ENCODE data around the gene LPIN1. TPM values are rescaled to one million over a fixed set of nuclear protein-coding genes. Genes with fewer than 3 reads are reported as not detected.

Gene LPIN1
- total RNA-seq, 6 experiments from 2014 or later = 17.5 to 22.9 (median 20.7) TPM

DNA sequence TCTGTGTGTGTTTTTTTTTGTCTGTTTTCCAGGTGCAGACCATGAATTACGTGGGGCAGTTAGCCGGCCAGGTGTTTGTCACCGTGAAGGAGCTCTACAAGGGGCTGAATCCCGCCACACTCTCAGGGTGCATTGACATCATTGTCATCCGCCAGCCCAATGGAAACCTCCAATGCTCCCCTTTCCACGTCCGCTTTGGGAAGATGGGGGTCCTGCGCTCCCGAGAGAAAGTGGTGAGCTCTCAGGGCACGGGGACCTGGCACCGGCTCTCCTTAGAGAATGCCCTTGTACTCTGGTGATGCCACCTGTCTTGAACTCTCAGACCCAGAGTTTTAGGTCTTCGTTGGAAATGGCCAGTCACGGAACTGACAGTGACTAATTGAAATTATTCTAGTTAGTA, 19.1 kb downstream of the LPIN1 start:
- Mint-ChIP-seq H3K27me3 (ENCODE audit: insufficient read depth) (peaks cover 2% of the 10 kb centered on the region), H3K4me1 (ENCODE audit: low read depth) (no peaks in the 10 kb centered on the region), H3K36me3 (ENCODE audit: low read depth) (peaks cover 29% of the 10 kb centered on the region), H3K4me3 (no peak overlapping the region), H3K9me3 (no peaks in the 10 kb centered on the region), H3K27ac (no peak overlapping the region)
- DNase-seq = no peak
- TF ChIP-seq, protein P1, sequence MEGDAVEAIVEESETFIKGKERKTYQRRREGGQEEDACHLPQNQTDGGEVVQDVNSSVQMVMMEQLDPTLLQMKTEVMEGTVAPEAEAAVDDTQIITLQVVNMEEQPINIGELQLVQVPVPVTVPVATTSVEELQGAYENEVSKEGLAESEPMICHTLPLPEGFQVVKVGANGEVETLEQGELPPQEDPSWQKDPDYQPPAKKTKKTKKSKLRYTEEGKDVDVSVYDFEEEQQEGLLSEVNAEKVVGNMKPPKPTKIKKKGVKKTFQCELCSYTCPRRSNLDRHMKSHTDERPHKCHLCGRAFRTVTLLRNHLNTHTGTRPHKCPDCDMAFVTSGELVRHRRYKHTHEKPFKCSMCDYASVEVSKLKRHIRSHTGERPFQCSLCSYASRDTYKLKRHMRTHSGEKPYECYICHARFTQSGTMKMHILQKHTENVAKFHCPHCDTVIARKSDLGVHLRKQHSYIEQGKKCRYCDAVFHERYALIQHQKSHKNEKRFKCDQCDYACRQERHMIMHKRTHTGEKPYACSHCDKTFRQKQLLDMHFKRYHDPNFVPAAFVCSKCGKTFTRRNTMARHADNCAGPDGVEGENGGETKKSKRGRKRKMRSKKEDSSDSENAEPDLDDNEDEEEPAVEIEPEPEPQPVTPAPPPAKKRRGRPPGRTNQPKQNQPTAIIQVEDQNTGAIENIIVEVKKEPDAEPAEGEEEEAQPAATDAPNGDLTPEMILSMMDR (IDR thresholded peaks at IDR 0.05) = no peak

DNA sequence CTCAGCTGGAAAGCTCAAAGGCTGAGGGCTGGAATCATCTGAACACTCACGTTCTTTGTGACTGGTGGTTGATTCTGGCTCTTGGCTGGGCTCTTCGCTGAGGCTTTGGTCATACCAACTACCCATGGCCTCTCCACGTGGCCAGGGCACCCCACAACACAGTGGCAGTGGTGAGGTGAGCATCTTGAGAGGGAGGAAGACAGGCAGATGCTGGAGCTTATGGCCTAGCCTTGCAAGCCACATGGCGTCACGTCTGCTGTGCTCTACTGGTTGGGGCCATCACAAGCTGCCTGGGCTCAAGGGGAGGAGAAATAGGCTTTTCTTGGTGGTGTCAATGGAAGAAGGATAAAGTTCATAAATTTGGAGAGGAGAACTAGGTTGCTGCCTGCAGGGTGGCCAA, 19.6 kb downstream of the LPIN1 start:
- H3K4me3 Mint-ChIP-seq = no peak overlapping the region
- TF ChIP-seq, protein P1 (IDR thresholded peaks at IDR 0.05) = no peak
- H3K4me1 Mint-ChIP-seq (ENCODE audit: low read depth) = no peaks in the 10 kb centered on the region
- H3K9me3 Mint-ChIP-seq = no peaks in the 10 kb centered on the region
- H3K36me3 Mint-ChIP-seq (ENCODE audit: low read depth) = peaks cover 35% of the 10 kb centered on the region
- DNase-seq = no peak
- peaks cover 2% of the 10 kb centered on the region for H3K27me3 Mint-ChIP-seq (ENCODE audit: insufficient read depth)
- no peak overlapping the region for H3K27ac Mint-ChIP-seq

DNA sequence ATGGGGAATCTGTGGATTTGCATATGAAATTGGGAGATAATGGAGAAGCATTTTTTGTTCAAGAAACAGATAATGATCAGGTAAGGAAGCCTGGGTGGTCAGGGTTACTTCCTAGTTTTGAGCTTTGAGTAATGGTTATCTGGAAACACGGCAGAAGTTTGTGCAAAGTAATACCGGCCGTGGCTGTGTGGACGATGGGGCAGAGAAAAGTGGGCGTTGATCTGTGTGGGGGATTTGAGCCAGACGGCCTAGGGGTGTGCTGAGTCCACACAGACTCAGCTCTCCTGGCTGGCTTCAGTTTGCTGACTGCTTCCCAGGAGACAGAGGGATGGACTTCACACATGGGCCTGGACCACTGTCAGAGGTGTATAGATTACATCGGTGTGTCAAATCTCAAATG, 21.3 kb downstream of the LPIN1 start:
- Mint-ChIP-seq H3K27me3 (ENCODE audit: insufficient read depth) (peaks cover 2% of the 10 kb centered on the region), H3K27ac (no peak overlapping the region), H3K36me3 (ENCODE audit: low read depth) (peaks cover 39% of the 10 kb centered on the region), H3K4me1 (ENCODE audit: low read depth) (no peaks in the 10 kb centered on the region), H3K4me3 (no peak overlapping the region), H3K9me3 (no peaks in the 10 kb centered on the region)
- no peak for DNase-seq
- TF ChIP-seq, protein P1 (IDR thresholded peaks at IDR 0.05) = no peak

DNA sequence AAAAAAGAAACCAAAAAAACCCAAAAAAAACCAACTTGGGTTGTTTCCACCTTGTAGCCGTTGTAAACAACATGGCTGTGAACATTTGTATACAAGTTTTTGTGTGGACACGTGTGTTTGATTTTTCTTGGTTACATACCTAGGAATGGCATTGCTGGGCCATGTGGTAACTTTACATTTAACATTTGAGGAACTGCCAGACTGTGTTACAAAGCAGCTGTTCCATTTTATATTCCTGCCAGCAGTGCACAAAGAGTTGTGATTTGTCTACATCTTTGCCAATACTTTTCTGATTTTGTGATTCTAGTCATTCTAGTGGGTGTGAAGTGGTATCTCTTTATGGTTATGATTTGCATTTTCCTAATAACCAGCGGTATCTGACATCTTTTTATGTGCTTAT, 22.5 kb downstream of the LPIN1 start:
- H3K4me3 Mint-ChIP-seq = no peak overlapping the region
- H3K9me3 Mint-ChIP-seq = no peaks in the 10 kb centered on the region
- peaks cover 7% of the 10 kb centered on the region for H3K4me1 Mint-ChIP-seq (ENCODE audit: low read depth)
- peaks cover 45% of the 10 kb centered on the region for H3K36me3 Mint-ChIP-seq (ENCODE audit: low read depth)
- TF ChIP-seq, protein P1 (IDR thresholded peaks at IDR 0.05) = no peak
- H3K27ac Mint-ChIP-seq = no peak overlapping the region
- H3K27me3 Mint-ChIP-seq (ENCODE audit: insufficient read depth) = peaks cover 2% of the 10 kb centered on the region; the same call in 1 of the 2 replicates
- DNase-seq = no peak

DNA sequence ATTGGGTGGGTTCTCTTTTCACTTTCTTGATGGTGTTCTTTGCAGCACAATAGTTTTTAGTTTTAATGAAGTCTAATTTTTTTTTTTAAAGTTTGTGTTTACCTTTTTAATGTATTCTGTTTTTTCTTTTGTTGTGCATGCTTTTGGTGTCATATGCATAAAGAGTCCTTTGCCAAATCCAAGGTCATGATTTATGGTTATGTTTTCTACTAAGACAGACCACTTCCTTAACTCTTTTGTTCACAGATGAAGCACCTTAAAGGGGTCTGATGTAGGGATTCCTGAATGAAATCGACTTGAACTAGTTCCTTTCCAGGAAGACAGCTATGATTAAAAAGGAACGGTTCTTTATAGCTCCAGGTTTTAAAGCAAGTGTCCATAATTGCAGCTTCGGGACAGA, 23.1 kb downstream of the LPIN1 start:
- H3K27ac Mint-ChIP-seq = no peak overlapping the region
- DNase-seq = no peak
- H3K4me1 Mint-ChIP-seq (ENCODE audit: low read depth) = peaks cover 13% of the 10 kb centered on the region
- no peaks in the 10 kb centered on the region for H3K9me3 Mint-ChIP-seq
- H3K36me3 Mint-ChIP-seq (ENCODE audit: low read depth) = peaks cover 51% of the 10 kb centered on the region
- no peak overlapping the region for H3K4me3 Mint-ChIP-seq
- TF ChIP-seq, protein P1 (IDR thresholded peaks at IDR 0.05) = no peak
- peaks cover 2% of the 10 kb centered on the region; the same call in 1 of the 2 replicates for H3K27me3 Mint-ChIP-seq (ENCODE audit: insufficient read depth)
